GM18499 (cell line): ENCODE results near the gene CIB1.

ENCODE experiments used
- ATAC-seq: cut with Tn5 transposase; IDR thresholded peaks from one replicate; pipeline ENCODE4 v1.9.1; 2021; ENCODE audit warnings: moderate number of reproducible peaks; ENCODE audit not compliant: insufficient read depth, unreplicated experiment

CIB1 gene

GRCh38 chr15:90219421-90220141, 14.2 kb downstream of the CIB1 start:
- ATAC-seq = no peak

GRCh38 chr15:90217671-90218394, 15.9 kb downstream of the CIB1 start:
- ATAC-seq = no peak

- ATAC-seq = no peak
Measured at GRCh38 chr15:90214553-90215196, 19.1 kb downstream of the CIB1 start.

DNA sequence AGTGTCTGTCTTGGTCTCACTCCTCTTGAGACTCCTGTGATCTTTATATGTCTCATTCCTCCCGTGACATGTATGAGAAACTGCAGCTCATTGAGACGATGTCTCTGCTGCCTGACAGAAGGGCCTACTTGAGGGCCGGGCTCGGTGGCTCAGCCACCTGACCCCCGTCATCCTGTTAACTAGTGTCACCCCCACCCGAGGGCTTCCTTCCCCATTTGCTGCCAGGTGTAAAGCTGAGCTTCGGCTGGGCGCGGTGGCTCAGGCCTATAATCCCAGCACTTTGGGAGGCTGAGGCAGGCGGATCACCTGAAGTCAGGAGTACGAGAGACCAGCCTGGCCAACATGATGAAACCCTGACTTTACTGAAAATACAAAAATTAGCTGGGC, 19.9 kb downstream of the CIB1 start:
- ATAC-seq = no peak

GRCh38 chr15:90213122-90213817, 20.5 kb downstream of the CIB1 start:
- ATAC-seq = no peak

GRCh38 chr15:90212221-90213098, 21.3 kb downstream of the CIB1 start:
- ATAC-seq = no peak

DNA sequence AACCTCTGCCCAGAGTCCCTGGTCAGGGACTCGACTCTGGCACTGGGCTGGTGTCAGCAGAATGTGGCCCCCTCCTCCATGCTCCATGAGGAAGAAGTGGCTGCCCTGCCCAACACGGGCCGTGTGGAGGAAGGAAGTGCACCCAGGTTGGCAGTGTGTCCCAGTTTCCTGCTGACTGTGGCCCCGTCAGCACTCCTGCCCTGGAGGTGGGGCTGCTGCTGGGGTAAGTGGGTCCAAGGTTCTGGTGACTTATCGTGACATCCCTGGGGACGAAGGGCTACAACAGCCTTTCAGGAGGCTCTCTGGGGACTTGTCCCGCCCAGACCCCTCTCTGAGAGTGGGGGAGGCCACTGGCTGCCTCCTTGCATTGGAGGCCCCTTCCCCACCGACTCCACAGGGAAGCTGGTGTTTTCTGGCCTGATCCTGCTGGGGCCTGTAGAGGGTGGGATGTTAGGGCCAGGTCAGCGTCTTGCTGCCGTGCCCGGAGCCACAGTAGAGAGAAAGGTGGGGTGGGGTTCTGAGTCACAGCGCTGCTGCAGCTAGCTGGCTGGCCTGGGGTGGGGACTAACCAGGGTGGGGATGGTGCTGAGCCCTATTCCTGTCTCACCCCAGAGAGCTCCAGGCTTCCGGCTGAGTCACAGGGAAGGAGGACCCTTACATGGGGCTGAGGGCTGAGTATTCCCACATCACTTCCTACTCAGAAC, 22.1 kb downstream of the CIB1 start:
- ATAC-seq = no peak

GRCh38 chr15:90211009-90211408, 22.7 kb downstream of the CIB1 start:
- no peak for ATAC-seq

DNA sequence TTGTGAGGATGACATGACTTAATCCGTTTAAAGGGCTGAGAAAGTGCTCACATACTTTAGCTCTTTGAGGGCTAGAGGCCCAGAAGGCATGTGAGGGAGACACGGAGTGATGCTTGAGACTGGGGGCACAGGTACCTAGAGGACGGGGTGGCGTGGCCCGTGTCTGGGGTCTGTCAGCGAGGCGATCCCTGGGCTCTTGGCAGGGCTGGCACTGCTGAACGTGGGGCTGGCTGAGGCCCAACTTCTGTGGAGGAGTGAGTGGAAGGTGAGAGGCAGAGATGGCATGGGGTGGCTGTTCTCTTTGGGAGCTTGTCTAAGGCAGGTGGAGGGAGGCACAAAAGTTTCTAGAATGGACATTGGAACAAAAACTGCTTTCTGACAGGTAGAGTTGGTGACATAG, 23.1 kb downstream of the CIB1 start:
- no peak for ATAC-seq

- no peak for ATAC-seq
Measured at GRCh38 chr15:90209591-90209990, 24.1 kb downstream of the CIB1 start.

DNA sequence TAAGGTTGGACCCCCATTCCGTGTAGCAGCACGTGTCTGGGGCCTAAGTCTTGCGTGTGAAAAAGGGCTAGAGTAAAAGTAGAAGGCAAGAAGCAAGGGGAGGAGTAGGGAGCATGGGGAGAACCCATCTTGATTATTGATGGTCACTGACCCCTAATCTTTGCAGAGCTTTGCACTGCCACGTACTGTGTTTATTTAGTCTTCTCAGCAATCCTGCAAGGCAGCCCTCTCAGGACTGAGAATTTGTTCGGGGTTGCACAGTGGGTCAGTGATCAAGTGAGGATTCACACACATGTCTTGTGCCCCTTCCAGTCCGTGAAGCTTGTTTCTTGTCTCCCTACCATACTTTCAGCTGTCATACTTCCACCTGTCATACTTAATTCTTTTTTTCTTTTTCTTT, 25.4 kb downstream of the CIB1 start:
- ATAC-seq = no peak

DNA sequence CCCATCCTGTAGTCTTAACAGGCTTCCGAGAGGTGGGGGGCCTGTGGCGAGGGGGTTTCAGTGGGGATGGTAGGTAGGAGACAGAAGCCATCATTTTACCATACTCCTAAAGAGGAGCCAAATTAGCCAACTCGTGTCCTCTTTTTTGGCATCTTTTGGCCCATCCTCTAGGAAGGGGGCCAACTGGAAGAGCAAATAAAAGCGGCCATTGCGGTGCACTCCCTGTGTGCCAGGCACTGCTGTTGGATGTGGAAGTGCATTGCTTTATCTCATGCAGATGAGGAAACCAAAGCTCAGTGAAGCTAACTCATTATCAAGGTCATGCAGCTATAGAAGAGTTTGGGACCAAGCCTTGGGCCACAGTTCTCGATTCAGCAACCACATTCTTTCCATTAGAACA, 26.5 kb downstream of the CIB1 start:
- ATAC-seq = no peak

DNA sequence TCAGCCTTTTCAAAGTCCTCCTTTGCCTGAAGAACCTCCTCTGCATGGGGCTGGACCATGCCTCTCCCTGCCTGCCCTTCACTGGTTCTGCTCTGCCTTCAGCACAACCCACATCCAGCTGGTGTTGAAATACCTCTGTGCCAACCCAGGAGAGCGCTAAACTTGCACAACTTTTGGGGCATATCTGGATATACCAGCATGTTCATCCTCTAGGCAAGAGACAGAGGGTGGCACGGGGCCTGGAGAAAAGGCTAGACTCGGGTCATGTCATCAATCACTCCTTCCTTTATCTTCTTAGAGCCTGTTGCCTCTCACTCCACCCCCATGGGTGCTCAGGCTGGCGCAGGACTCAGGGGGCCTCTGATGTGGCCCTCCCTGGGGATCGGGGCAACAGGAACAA, 27.9 kb downstream of the CIB1 start:
- ATAC-seq = no peak

DNA sequence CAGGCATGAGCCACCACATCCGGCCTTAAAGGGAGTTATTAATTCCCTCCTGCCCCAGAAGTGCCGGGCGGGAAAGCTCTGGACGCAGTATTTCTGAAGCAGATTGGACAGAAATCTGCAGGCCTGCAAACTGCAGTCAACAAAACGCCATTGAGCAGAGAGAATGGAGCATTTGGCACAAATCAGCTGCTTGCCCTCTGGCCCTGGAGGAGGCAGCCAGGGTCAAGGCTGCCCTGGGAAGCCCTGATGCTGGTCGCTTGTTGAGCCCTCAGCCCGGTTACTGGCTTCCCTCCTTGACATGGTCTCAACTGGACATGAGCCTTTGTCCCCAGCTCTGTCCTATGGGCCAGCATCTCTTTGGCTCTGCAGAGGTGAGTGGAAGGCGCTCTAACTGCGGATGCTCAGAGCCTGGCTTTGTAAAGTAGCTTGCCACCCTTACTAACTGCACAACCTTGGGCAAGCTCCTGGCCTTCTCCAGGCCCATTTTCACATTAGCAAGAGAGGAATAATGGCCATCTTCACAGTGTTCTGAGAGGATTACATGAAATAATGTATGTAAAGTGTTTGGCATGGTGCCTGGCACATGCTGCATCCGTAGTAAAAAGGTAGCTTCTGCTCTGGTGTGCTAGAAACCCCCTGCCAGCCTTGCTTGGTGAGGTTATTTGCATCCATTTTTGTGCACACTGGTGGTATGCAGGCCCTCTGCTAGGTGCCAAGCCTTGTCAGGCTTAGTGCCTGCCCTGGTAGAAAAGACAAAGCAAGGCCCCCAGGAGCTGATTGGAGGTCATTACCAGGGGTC, 28.5 kb downstream of the CIB1 start:
- ATAC-seq = no peak

DNA sequence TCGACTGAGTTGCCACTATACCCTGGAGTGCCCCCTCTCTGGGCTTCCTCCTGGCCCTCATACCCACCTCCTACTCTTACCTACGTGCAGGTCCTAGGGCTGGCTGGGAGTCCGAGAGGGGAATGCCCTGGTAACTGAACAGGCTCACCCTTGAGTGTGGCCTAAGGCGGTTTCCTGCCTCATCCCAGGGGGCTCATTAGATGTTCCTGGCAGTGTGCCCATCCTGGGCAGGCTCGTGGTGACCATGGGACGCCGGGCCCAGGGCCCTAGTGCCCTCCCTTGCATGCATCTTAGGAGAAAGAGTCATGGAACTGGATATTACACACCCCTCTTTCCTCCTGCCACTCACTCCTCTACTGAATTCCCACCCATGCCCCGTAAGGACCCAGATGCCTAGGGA, 29.8 kb downstream of the CIB1 start:
- no peak for ATAC-seq

DNA sequence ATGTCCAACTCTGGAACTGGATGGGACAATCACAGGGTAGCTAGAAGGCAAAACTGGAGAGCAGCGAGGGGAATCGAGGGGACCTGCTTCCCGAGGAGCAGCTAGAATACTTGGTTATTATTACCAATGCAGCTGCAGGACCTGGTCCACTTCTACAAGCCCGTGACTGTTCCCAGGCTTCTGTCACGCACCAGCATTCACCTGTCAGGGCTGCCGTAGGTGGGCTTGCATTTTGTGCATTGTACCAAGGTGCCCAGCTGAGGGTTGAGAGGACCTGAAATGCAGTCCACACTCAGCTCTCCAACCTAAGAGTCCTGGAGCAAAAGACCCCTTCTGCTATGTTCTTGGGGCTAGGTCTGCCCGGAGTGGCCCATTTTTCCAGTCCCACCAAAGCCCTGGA, 30.3 kb downstream of the CIB1 start:
- ATAC-seq = no peak

- no peak for ATAC-seq
Measured at GRCh38 chr15:90202929-90203328, 30.8 kb downstream of the CIB1 start.

GRCh38 chr15:90201944-90202375, 31.8 kb downstream of the CIB1 start:
- no peak for ATAC-seq
